Calu3 (cell line): Measurements from ENCODE around the gene OR6J1. TPM values are rescaled to one million over a fixed set of nuclear protein-coding genes. Genes with fewer than 3 reads are reported as not detected.
A peak's percentile ranks its signal among the peaks of the same experiment; 100 is the strongest.

Source experiments
- BruUV-seq: library from RNA; stranded (reverse); fragments of 400-500 nt; replicated peaks from 2 replicates; lab custom pipeline; 2021; lab: Mats Ljungman, UMichigan
- CTCF ChIA-PET: fragments of 300-600 bp; sonication (Branson Sonifier 250); formaldehyde crosslinking; loops from one replicate; lab custom pipeline; 2022; ENCODE audit warnings: antibody characterized with exemption; lab: Charles Lee
- DNase-seq: peaks from one replicate; pipeline ENCODE4 v3.0.0; 2022
- H3K27ac Mint-ChIP-seq: one replicate; pipeline ENCODE4 v1.8.0; 2022; ENCODE audit warnings: mixed read lengths; ENCODE audit not compliant: unreplicated experiment
- H3K27me3 Mint-ChIP-seq: one replicate; pipeline ENCODE4 v1.8.0; 2022; ENCODE audit warnings: mixed read lengths; ENCODE audit not compliant: unreplicated experiment
- H3K36me3 Mint-ChIP-seq: one replicate; pipeline ENCODE4 v1.8.0; 2022; ENCODE audit warnings: mild to moderate bottlenecking, moderate library complexity, mixed read lengths; ENCODE audit not compliant: insufficient read depth, unreplicated experiment
- H3K4me1 Mint-ChIP-seq: one replicate; pipeline ENCODE4 v1.8.0; 2022; ENCODE audit warnings: mild to moderate bottlenecking, low read depth, mixed read lengths; ENCODE audit not compliant: unreplicated experiment
- H3K4me3 Mint-ChIP-seq: one replicate; pipeline ENCODE4 v1.8.0; 2022; ENCODE audit warnings: mild to moderate bottlenecking, low read depth, moderate library complexity, mixed read lengths; ENCODE audit not compliant: unreplicated experiment
- H3K9me3 Mint-ChIP-seq: one replicate; pipeline ENCODE4 v1.8.0; 2022; ENCODE audit warnings: low read depth, mixed read lengths; ENCODE audit not compliant: unreplicated experiment
- intact Hi-C: fragments of 100-400 bp; cut with micrococcal nuclease; formaldehyde crosslinking; loops from one replicate; pipeline ENCODE4 v1.10.0; 2022; ENCODE audit not compliant: unreplicated experiment
- total RNA-seq: library from RNA; stranded (reverse); gene quantifications from 2 replicates; pipeline ENCODE4 v1.2.3, GENCODE V29; 2022
- TF ChIP-seq, protein P1 (sequence below): fragments of 200-600 bp; IDR thresholded peaks from one replicate; pipeline ENCODE4 v1.8.0; 2022; ENCODE audit warnings: antibody characterized with exemption; ENCODE audit not compliant: unreplicated experiment

OR6J1 gene
- total RNA-seq, 1 experiment from 2014 or later: not detected

DNA sequence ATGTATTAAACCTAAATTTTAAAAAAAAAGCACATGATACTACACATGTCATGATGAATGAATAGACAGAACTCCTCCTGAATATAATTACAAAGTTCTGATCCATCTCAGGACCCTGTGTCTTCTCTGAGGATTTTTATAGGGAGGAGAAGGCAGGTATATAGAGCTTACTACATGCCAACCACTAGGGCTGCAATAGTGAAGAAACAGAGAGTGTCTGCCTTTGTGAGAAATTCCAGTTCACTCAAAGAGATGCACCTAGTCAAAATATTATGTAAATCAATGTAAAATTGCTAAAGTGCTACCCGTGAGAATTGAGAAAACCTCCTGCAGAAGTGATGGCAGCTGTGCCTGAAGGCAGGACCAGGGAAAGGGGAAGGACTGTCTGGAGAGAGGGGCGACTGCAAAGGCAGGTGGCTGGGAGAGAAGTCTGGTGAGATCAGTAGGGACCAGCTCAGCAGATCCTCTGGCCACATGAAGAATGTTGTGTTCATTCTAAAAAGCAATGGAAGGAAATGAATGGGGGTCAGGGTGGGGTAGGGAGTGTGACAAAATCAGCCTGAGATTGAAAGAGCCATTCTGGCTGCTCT, 31.0 kb downstream of the OR6J1 start:
- H3K36me3 Mint-ChIP-seq: peaks cover 15% of the 10 kb centered on the region
- no peaks in the 10 kb centered on the region for H3K27me3 Mint-ChIP-seq
- H3K4me1 Mint-ChIP-seq: peaks cover 12% of the 10 kb centered on the region
- no peaks in the 10 kb centered on the region for H3K9me3 Mint-ChIP-seq
- no TSS peak for BruUV-seq
- no peak for DNase-seq
- intact Hi-C loops: no loop called here
- CTCF ChIA-PET: no interaction called here
- peak overlapping the region; percentile 79 for H3K27ac Mint-ChIP-seq
- TF ChIP-seq, protein P1, sequence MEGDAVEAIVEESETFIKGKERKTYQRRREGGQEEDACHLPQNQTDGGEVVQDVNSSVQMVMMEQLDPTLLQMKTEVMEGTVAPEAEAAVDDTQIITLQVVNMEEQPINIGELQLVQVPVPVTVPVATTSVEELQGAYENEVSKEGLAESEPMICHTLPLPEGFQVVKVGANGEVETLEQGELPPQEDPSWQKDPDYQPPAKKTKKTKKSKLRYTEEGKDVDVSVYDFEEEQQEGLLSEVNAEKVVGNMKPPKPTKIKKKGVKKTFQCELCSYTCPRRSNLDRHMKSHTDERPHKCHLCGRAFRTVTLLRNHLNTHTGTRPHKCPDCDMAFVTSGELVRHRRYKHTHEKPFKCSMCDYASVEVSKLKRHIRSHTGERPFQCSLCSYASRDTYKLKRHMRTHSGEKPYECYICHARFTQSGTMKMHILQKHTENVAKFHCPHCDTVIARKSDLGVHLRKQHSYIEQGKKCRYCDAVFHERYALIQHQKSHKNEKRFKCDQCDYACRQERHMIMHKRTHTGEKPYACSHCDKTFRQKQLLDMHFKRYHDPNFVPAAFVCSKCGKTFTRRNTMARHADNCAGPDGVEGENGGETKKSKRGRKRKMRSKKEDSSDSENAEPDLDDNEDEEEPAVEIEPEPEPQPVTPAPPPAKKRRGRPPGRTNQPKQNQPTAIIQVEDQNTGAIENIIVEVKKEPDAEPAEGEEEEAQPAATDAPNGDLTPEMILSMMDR: no peak
- H3K4me3 Mint-ChIP-seq: peak overlapping the region; percentile 14

DNA sequence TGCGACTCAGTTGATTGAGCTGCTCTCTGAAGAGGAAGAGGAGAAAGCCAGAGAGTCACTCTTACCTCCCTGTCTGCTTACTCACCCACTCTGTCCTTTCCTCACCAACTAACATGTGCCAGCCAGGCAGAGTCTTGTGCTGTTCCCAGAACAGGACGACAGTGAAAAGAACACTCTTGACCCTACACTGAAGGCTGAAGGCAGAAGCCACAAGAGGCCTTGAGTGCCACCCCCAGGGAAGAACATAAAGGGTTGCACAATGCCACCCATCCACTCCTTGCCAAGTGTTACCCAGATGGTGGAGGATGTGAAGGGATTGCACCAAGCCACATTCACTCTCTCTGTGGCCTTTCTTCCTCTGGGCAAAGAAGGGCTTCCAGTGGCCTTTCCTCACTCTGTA, 33.2 kb downstream of the OR6J1 start:
- H3K4me3 Mint-ChIP-seq: no peak overlapping the region
- H3K4me1 Mint-ChIP-seq: peaks cover 12% of the 10 kb centered on the region
- no peak for DNase-seq
- CTCF ChIA-PET: no interaction called here
- H3K27me3 Mint-ChIP-seq: no peaks in the 10 kb centered on the region
- H3K9me3 Mint-ChIP-seq: no peaks in the 10 kb centered on the region
- TF ChIP-seq, protein P1: no peak
- H3K36me3 Mint-ChIP-seq: peaks cover 15% of the 10 kb centered on the region
- no TSS peak for BruUV-seq
- H3K27ac Mint-ChIP-seq: no peak overlapping the region
- intact Hi-C loops: no loop called here

DNA sequence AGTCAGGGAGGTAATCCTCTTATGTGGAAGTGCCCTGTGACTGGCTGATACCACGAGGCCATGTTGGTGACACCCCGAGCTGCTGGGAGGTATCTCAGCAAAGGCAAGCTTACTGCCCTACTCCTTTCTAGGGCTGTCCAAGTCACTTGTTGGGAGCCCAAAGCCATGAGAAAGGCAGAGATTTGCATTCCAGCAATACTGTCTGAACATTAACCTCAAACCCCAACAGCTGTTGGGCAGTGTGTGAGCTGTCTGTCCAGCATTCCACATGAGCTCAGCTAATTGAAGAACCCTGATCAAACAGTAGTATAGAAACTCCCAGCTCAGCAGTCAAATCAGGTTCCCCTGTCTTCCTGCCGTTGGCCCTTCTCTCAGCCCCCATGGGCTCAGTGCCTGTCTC, 36.9 kb downstream of the OR6J1 start:
- CTCF ChIA-PET: interaction anchor here (0.6 to 1.0 kb wide), 2 partner anchors 9 to 247 kb away, joined by 3 to 5 read pairs; partner anchors contain the start of gene ABHD4
- intact Hi-C loops: no loop called here

DNA sequence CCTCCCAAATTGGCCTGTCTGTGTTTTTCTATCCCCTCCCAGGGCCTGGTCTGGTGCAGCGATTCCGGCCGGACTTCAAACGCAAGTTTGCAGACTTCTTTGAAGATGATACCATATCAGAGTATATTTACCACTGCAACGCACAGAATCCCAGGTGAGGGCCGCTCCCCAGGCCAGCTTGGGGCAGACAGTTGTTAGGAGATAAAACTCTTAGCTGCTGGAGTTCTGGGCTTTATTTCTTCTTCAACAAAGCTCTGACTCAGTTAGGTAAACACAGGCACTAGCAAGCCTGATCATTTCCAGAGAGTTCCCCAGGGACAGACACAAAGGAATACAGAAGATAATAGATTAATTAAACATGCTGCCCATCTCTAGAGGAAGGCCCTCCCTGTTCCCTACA, 37.8 kb downstream of the OR6J1 start:
- Mint-ChIP-seq H3K9me3 (no peaks in the 10 kb centered on the region), H3K27me3 (no peaks in the 10 kb centered on the region), H3K4me1 (peaks cover 14% of the 10 kb centered on the region), H3K36me3 (peaks cover 4% of the 10 kb centered on the region), H3K4me3 (no peak overlapping the region), H3K27ac (no peak overlapping the region)
- BruUV-seq: no TSS peak
- intact Hi-C loops: no loop called here
- CTCF ChIA-PET: no interaction called here
- TF ChIP-seq, protein P1: no peak
- no peak for DNase-seq

More for the DNA sequence above, 36.9 kb downstream of the OR6J1 start:
- Mint-ChIP-seq H3K27me3 (no peaks in the 10 kb centered on the region), H3K36me3 (peaks cover 4% of the 10 kb centered on the region), H3K27ac (no peak overlapping the region), H3K9me3 (no peaks in the 10 kb centered on the region), H3K4me3 (no peak overlapping the region), H3K4me1 (peaks cover 11% of the 10 kb centered on the region)
- no TSS peak for BruUV-seq
- TF ChIP-seq, protein P1: no peak
- no peak for DNase-seq
